Activated naive CD4-positive, alpha-beta T cell treated with anti-CD3 and anti-CD28 coated beads for 36 hours (primary cell): ENCODE data around the gene SRPRB. TPM values are rescaled to one million over a fixed set of nuclear protein-coding genes. Genes with fewer than 3 reads are reported as not detected.
"Not testable (repeated sequence)": the region's sequence is repeated elsewhere in the genome, so short reads cannot be mapped to it uniquely, and the experiment has no call there.

Experiments
- CTCF ChIA-PET: fragments of 350-600 bp; sonication (Branson Sonifier 250); formaldehyde crosslinking; loops from one replicate; lab custom pipeline; 2021; ENCODE audit warnings: antibody characterized with exemption; lab: Charles Lee
- DNase-seq: peaks from one replicate; pipeline ENCODE4 v3.0.0-alpha.2; 2020
- H3K27ac Mint-ChIP-seq: one replicate; pipeline ENCODE4 v1.8.0; 2021; ENCODE audit warnings: mild to moderate bottlenecking, mixed read lengths
- H3K27me3 Mint-ChIP-seq: one replicate; pipeline ENCODE4 v1.8.0; 2021; ENCODE audit warnings: low read depth, mixed read lengths
- H3K36me3 Mint-ChIP-seq: one replicate; pipeline ENCODE4 v1.8.0; 2021; ENCODE audit warnings: low read depth, mixed read lengths
- H3K4me1 Mint-ChIP-seq: one replicate; pipeline ENCODE4 v1.8.0; 2021; ENCODE audit warnings: low read depth, mixed read lengths
- H3K4me3 Mint-ChIP-seq: one replicate; pipeline ENCODE4 v1.8.0; 2021; ENCODE audit warnings: mild to moderate bottlenecking, moderate library complexity, mixed read lengths
- H3K9me3 Mint-ChIP-seq: one replicate; pipeline ENCODE4 v1.8.0; 2021; ENCODE audit warnings: mixed read lengths
- intact Hi-C: fragments of 100-400 bp; cut with micrococcal nuclease; formaldehyde crosslinking; loops from one replicate; pipeline ENCODE4 v1.15.1; 2023
- total RNA-seq, 2 experiments: library from RNA; stranded (reverse); gene quantifications; one replicate each; pipeline ENCODE4 v1.2.3, GENCODE V29; 2021

The SRPRB gene
- total RNA-seq, 2 experiments from 2014 or later: 55.0 to 56.8 TPM

- Mint-ChIP-seq H3K9me3 (no peaks in the 10 kb centered on the region), H3K4me1 (no peaks in the 10 kb centered on the region), H3K4me3 (no peak overlapping the region), H3K27me3 (peaks cover 11% of the 10 kb centered on the region), H3K27ac (no peak overlapping the region), H3K36me3 (no peaks in the 10 kb centered on the region)
- intact Hi-C loops: no loop called here
- no peak for DNase-seq
- CTCF ChIA-PET: no interaction called here
Observed at GRCh38 chr3:133765256-133765655, 40.4 kb upstream of the SRPRB start.

GRCh38 chr3:133767607-133768006 is 38.0 kb upstream of the SRPRB start:
- Mint-ChIP-seq H3K9me3 (no peaks in the 10 kb centered on the region), H3K4me3 (no peak overlapping the region)

GRCh38 chr3:133769536-133769935 is 36.1 kb upstream of the SRPRB start:
- Mint-ChIP-seq H3K27ac (no peak overlapping the region), H3K27me3 (peaks cover 4% of the 10 kb centered on the region), H3K4me3 (no peak overlapping the region), H3K36me3 (no peaks in the 10 kb centered on the region), H3K9me3 (no peaks in the 10 kb centered on the region), H3K4me1 (no peaks in the 10 kb centered on the region)
- intact Hi-C loops: no loop called here
- CTCF ChIA-PET: interaction anchor here (1.2 kb wide), 1 partner anchor 107 kb away, joined by 3 read pairs; no protein-coding TSS in a partner anchor
- DNase-seq: no peak

More at GRCh38 chr3:133767607-133768006, 38.0 kb upstream of the SRPRB start:
- intact Hi-C loops: no loop called here
- H3K36me3 Mint-ChIP-seq: no peaks in the 10 kb centered on the region
- H3K27ac Mint-ChIP-seq: no peak overlapping the region
- H3K27me3 Mint-ChIP-seq: peaks cover 9% of the 10 kb centered on the region
- H3K4me1 Mint-ChIP-seq: no peaks in the 10 kb centered on the region
- no peak for DNase-seq
- CTCF ChIA-PET: no interaction called here

- intact Hi-C loops: no loop called here
- no peaks in the 10 kb centered on the region for H3K36me3 Mint-ChIP-seq
- no peak for DNase-seq
- H3K4me3 Mint-ChIP-seq: no peak overlapping the region
- no peaks in the 10 kb centered on the region for H3K9me3 Mint-ChIP-seq
- H3K27me3 Mint-ChIP-seq: peaks cover 6% of the 10 kb centered on the region
- no peak overlapping the region for H3K27ac Mint-ChIP-seq
- CTCF ChIA-PET: no interaction called here
- H3K4me1 Mint-ChIP-seq: no peaks in the 10 kb centered on the region
Observed at GRCh38 chr3:133773732-133774131, 31.9 kb upstream of the SRPRB start.

- Mint-ChIP-seq H3K36me3 (no peaks in the 10 kb centered on the region), H3K27me3 (peaks cover 12% of the 10 kb centered on the region), H3K4me3 (no peak overlapping the region), H3K27ac (no peak overlapping the region), H3K4me1 (no peaks in the 10 kb centered on the region), H3K9me3 (no peaks in the 10 kb centered on the region)
- CTCF ChIA-PET: no interaction called here
- no peak for DNase-seq
- intact Hi-C loops: no loop called here
Observed at GRCh38 chr3:133775309-133775708, 30.3 kb upstream of the SRPRB start.

- Mint-ChIP-seq H3K27me3 (peaks cover 12% of the 10 kb centered on the region), H3K27ac (no peak overlapping the region), H3K4me3 (no peak overlapping the region), H3K9me3 (no peaks in the 10 kb centered on the region), H3K4me1 (no peaks in the 10 kb centered on the region), H3K36me3 (no peaks in the 10 kb centered on the region)
- intact Hi-C loops: no loop called here
- DNase-seq: no peak
- CTCF ChIA-PET: no interaction called here
Observed at GRCh38 chr3:133775835-133776234, 29.8 kb upstream of the SRPRB start.

- Mint-ChIP-seq H3K27ac (no peak overlapping the region), H3K4me3 (no peak overlapping the region), H3K4me1 (no peaks in the 10 kb centered on the region), H3K27me3 (peaks cover 12% of the 10 kb centered on the region), H3K9me3 (no peaks in the 10 kb centered on the region), H3K36me3 (no peaks in the 10 kb centered on the region)
- DNase-seq: no peak
- intact Hi-C loops: no loop called here
- CTCF ChIA-PET: no interaction called here
Observed at GRCh38 chr3:133776794-133777438, 28.7 kb upstream of the SRPRB start.

- Mint-ChIP-seq H3K36me3 (no peaks in the 10 kb centered on the region), H3K27ac (no peak overlapping the region), H3K4me1 (no peaks in the 10 kb centered on the region), H3K9me3 (no peaks in the 10 kb centered on the region), H3K4me3 (no peak overlapping the region), H3K27me3 (peaks cover 14% of the 10 kb centered on the region)
- CTCF ChIA-PET: no interaction called here
- intact Hi-C loops: no loop called here
- DNase-seq: no peak
Observed at GRCh38 chr3:133777807-133778568, 27.6 kb upstream of the SRPRB start.

GRCh38 chr3:133779626-133780203 is 25.9 kb upstream of the SRPRB start:
- DNase-seq: no peak
- intact Hi-C loops: no loop called here
- H3K4me1 Mint-ChIP-seq: no peaks in the 10 kb centered on the region
- H3K27ac Mint-ChIP-seq: no peak overlapping the region
- no peaks in the 10 kb centered on the region for H3K9me3 Mint-ChIP-seq
- CTCF ChIA-PET: no interaction called here
- H3K36me3 Mint-ChIP-seq: no peaks in the 10 kb centered on the region
- peaks cover 14% of the 10 kb centered on the region for H3K27me3 Mint-ChIP-seq
- no peak overlapping the region for H3K4me3 Mint-ChIP-seq

- H3K9me3 Mint-ChIP-seq, H3K4me1 Mint-ChIP-seq, intact Hi-C loops, H3K27ac Mint-ChIP-seq, H3K27me3 Mint-ChIP-seq, H3K4me3 Mint-ChIP-seq, H3K36me3 Mint-ChIP-seq, DNase-seq, CTCF ChIA-PET: not testable (repeated sequence)
Observed at GRCh38 chr3:133780756-133781155, 24.9 kb upstream of the SRPRB start.

- intact Hi-C loops: no loop called here
- H3K9me3 Mint-ChIP-seq: no peaks in the 10 kb centered on the region
- H3K4me3 Mint-ChIP-seq: no peak overlapping the region
- H3K27ac Mint-ChIP-seq: no peak overlapping the region
- peaks cover 7% of the 10 kb centered on the region for H3K27me3 Mint-ChIP-seq
- DNase-seq: no peak
- no peaks in the 10 kb centered on the region for H3K36me3 Mint-ChIP-seq
- H3K4me1 Mint-ChIP-seq: no peaks in the 10 kb centered on the region
- CTCF ChIA-PET: interaction anchor here (0.6 kb wide), 1 partner anchor 105 kb away, joined by 3 read pairs; no protein-coding TSS in a partner anchor
Observed at GRCh38 chr3:133781570-133781969, 24.0 kb upstream of the SRPRB start.

GRCh38 chr3:133782454-133782853 is 23.2 kb upstream of the SRPRB start:
- Mint-ChIP-seq H3K4me1 (no peaks in the 10 kb centered on the region), H3K36me3 (no peaks in the 10 kb centered on the region), H3K27me3 (peaks cover 7% of the 10 kb centered on the region), H3K4me3 (no peak overlapping the region), H3K9me3 (no peaks in the 10 kb centered on the region), H3K27ac (no peak overlapping the region)
- no peak for DNase-seq
- CTCF ChIA-PET: no interaction called here
- intact Hi-C loops: no loop called here

GRCh38 chr3:133783762-133784161 is 21.9 kb upstream of the SRPRB start:
- CTCF ChIA-PET: no interaction called here
- H3K36me3 Mint-ChIP-seq: no peaks in the 10 kb centered on the region
- no peak overlapping the region for H3K27ac Mint-ChIP-seq
- no peak overlapping the region for H3K4me3 Mint-ChIP-seq
- no peaks in the 10 kb centered on the region for H3K4me1 Mint-ChIP-seq
- DNase-seq: no peak
- intact Hi-C loops: no loop called here
- no peaks in the 10 kb centered on the region for H3K9me3 Mint-ChIP-seq
- peaks cover 7% of the 10 kb centered on the region for H3K27me3 Mint-ChIP-seq
